Activated CD4-positive, alpha-beta T cell treated with anti-CD3 and anti-CD28 coated beads, Interleukin-2, amount 10 ng/mL, durations not matched to agents 24 days and 14 days (primary cell): ENCODE data around the gene DPPA5. TPM values are rescaled to one million over a fixed set of nuclear protein-coding genes. Genes with fewer than 3 reads are reported as not detected.
"Not testable (repeated sequence)": the region's sequence is repeated elsewhere in the genome, so short reads cannot be mapped to it uniquely, and the experiment has no call there.

Experiments
- DNase-seq: peaks from one replicate; pipeline ENCODE4 v3.0.0; 2022
- H3K27ac Mint-ChIP-seq: one replicate; pipeline ENCODE4 v1.8.0; 2022; ENCODE audit warnings: mild to moderate bottlenecking, mixed read lengths
- H3K27me3 Mint-ChIP-seq: one replicate; pipeline ENCODE4 v1.8.0; 2022; ENCODE audit warnings: mixed read lengths
- H3K36me3 Mint-ChIP-seq: one replicate; pipeline ENCODE4 v1.8.0; 2022; ENCODE audit warnings: low read depth, mild to moderate bottlenecking, mixed read lengths
- H3K4me1 Mint-ChIP-seq: one replicate; pipeline ENCODE4 v1.8.0; 2021; ENCODE audit warnings: mixed read lengths
- H3K4me3 Mint-ChIP-seq: one replicate; pipeline ENCODE4 v1.8.0; 2022; ENCODE audit warnings: mild to moderate bottlenecking, moderate library complexity, mixed read lengths
- H3K9me3 Mint-ChIP-seq: one replicate; pipeline ENCODE4 v1.8.0; 2021; ENCODE audit warnings: mixed read lengths
- intact Hi-C: fragments of 100-400 bp; cut with micrococcal nuclease; formaldehyde crosslinking; loops from one replicate; pipeline ENCODE4 v1.15.1; 2023
- total RNA-seq: library from RNA; stranded (reverse); gene quantifications from 2 replicates; pipeline ENCODE4 v1.2.3, GENCODE V29; 2022

Gene DPPA5
- total RNA-seq, 1 donor from 2014 or later = not detected

DNA sequence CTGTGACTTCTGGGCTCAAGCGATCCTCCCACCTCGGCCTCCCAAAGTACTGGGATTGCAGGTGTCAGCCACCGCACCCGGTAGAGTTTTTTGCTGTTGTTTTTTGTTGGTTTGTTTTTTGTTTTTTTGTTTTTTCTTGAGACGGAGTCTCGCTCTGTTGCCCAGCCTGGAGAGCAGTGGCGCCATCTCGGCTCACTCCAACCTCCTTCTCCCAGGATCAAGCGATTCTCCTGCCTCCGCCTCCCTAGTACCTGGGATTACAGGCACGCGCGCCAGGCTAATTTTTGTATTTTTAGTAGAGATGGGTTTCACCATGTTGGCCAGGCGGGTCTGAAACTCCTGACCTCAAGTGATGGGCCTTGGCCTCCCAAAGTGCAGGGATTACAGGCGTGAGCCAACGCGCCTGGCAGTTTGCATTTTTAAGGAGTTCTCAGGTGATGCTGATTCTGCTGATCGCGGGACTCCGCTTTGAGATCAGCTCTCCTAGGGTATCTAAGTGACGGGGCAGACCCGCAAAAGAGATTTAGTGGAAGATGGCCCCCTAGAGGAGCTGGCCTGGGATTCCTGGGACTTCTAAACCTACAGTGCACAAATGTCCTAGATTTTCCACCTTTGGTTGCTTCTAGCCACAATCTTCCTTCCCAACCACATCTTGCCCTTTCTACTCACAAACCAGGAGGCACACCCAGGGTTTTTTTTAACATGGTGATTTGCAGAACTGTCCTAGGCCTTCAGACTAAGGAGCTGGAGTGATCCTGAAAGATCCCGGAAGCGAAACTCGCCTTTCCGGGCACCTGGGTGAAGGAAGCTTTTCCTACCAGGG is 45.2 kb downstream of the DPPA5 start:
- Mint-ChIP-seq H3K36me3 (peaks cover 5% of the 10 kb centered on the region), H3K27ac (peak overlapping the region; percentile 87), H3K4me3 (peak overlapping the region; percentile 98), H3K9me3 (peaks cover 7% of the 10 kb centered on the region), H3K4me1 (peaks cover 27% of the 10 kb centered on the region), H3K27me3 (peaks cover 27% of the 10 kb centered on the region)
- no peak for DNase-seq
- intact Hi-C loops = loop anchor here (2.0 to 5.0 kb wide), 2 partner anchors 46 to 687 kb away; partner anchors contain the start of genes KCNQ5 and KHDC1

DNA sequence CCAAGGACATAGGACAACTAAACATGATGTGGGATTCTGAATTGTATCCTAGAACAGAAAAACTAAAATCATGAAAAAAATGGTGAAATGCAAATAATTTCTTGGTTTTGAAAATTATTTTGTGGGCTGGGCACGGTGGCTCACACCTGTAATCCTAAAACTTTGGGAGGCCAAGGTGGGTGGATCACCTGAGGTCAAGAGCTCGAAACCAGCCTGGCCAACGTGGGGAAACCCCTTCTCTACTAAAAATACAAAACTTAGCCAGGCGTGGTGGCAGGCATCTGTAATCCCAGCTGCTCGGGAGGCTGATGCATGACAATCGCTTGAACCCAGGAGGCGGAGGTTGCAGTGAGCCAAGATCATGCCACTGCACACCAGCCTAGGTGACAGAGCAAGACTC is 50.3 kb downstream of the DPPA5 start:
- intact Hi-C loops, DNase-seq, H3K4me1 Mint-ChIP-seq, H3K4me3 Mint-ChIP-seq, H3K9me3 Mint-ChIP-seq, H3K27me3 Mint-ChIP-seq, H3K36me3 Mint-ChIP-seq, H3K27ac Mint-ChIP-seq: not testable (repeated sequence)

Other genes starting within 250 kb of the DPPA5 start
- gene KHDC1L, start 128.8 kb downstream of the DPPA5 start, total RNA-seq = not detected in 2 replicates
- gene KHDC1, start 91.1 kb downstream of the DPPA5 start, total RNA-seq = 5.1 and 5.2 TPM in 2 replicates
- not detected in 2 replicates for gene KHDC3L, start 8.4 kb upstream of the DPPA5 start, total RNA-seq
- 0.47 TPM in 2 replicates for gene OOEP, start 15.6 kb upstream of the DPPA5 start, total RNA-seq
- gene DDX43, start 40.6 kb upstream of the DPPA5 start, total RNA-seq = 0.26 and 0.69 TPM in 2 replicates
- 45.0 and 49.7 TPM in 2 replicates for gene CGAS, start 98.0 kb upstream of the DPPA5 start, total RNA-seq
- 35.5 and 35.7 TPM in 2 replicates for gene MTO1, start 107.5 kb upstream of the DPPA5 start, total RNA-seq
- gene EEF1A1, start 166.8 kb upstream of the DPPA5 start, total RNA-seq = 9,514 and 9,634 TPM in 2 replicates